NCI-H82 treated with DMSO at 0.1 percent for 48 hours (cell line): Measurements from ENCODE around the gene SSH2.

Experiments
- DNase-seq: peaks from one replicate; lab custom pipeline; 2025; ENCODE audit not compliant: unreplicated experiment; lab: John Stamatoyannopoulos, UW

SSH2 gene

GRCh38 chr17:29713626-29714025, 216.4 kb downstream of the SSH2 start:
- no peak for DNase-seq

GRCh38 chr17:29711588-29712385, 218.2 kb downstream of the SSH2 start:
- DNase-seq: no peak

- peak; percentile 84 for DNase-seq
These were observed 219.1 kb downstream of the SSH2 start for GRCh38 chr17:29710891-29711418.

- DNase-seq: no peak
These were observed 219.5 kb downstream of the SSH2 start for GRCh38 chr17:29710520-29710884.

GRCh38 chr17:29709866-29710519, 220.0 kb downstream of the SSH2 start:
- no peak for DNase-seq

GRCh38 chr17:29707212-29707571, 222.8 kb downstream of the SSH2 start:
- DNase-seq: no peak

- DNase-seq: no peak
These were observed 224.0 kb downstream of the SSH2 start for GRCh38 chr17:29706045-29706431.

- no peak for DNase-seq
These were observed 224.6 kb downstream of the SSH2 start for GRCh38 chr17:29705386-29705785.

- no peak for DNase-seq
These were observed 230.7 kb downstream of the SSH2 start for GRCh38 chr17:29699283-29699682.

GRCh38 chr17:29698837-29699236, 231.2 kb downstream of the SSH2 start:
- no peak for DNase-seq

GRCh38 chr17:29698019-29698777, 231.8 kb downstream of the SSH2 start:
- DNase-seq: no peak

- DNase-seq: no peak
These were observed 232.7 kb downstream of the SSH2 start for GRCh38 chr17:29697371-29697770.

- no peak for DNase-seq
These were observed 235.0 kb downstream of the SSH2 start for GRCh38 chr17:29694918-29695563.

- DNase-seq: no peak
These were observed 236.3 kb downstream of the SSH2 start for GRCh38 chr17:29693751-29694150.

- no peak for DNase-seq
These were observed 242.4 kb downstream of the SSH2 start for GRCh38 chr17:29687596-29687995.

- DNase-seq: no peak
These were observed 242.9 kb downstream of the SSH2 start for GRCh38 chr17:29686993-29687590.

- DNase-seq: no peak
These were observed 246.5 kb downstream of the SSH2 start for GRCh38 chr17:29683481-29683880.

- DNase-seq: peak; percentile 33
These were observed 247.0 kb downstream of the SSH2 start for GRCh38 chr17:29682987-29683386.

- DNase-seq: no peak
These were observed 248.0 kb downstream of the SSH2 start for GRCh38 chr17:29682054-29682453.

GRCh38 chr17:29677824-29678223, 252.2 kb downstream of the SSH2 start:
- DNase-seq: no peak
